Measurements from ENCODE around the gene MRTFB. TPM values are rescaled to one million over a fixed set of nuclear protein-coding genes. Genes with fewer than 3 reads are reported as not detected.

The MRTFB gene
- total RNA-seq, 3 donors from 2014 or later (not counting 1 experiment from before 2014, with no cell fraction given), result 12.8 to 22.8 (median 19.6) TPM

DNA sequence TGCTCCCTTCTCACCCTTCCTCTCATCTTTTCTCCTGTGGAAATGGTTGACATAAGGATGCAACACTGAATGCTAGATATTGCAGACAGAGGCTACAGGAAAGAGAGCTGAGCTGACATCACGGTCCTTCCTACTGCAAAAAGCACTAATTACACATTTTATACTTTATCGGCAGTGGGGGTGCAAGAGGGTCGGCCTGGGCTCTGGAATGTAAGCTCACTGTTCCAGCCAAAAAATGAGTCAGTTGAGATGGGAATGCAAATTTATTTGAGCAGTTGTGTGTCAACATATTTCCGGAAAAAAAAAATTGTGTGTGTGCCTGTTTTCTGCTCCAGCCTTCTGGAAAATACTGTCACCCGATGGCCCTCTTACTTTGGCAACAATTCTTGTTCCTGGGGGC lies 14.1 kb upstream of the MRTFB start:
- H3K36me3 ChIP-seq (ENCODE audit: control insufficient read depth, insufficient read depth, low read length), result no peaks in the 10 kb centered on the region
- H3K9me3 ChIP-seq (ENCODE audit: control insufficient read depth, insufficient read depth, low read length), result no peaks in the 10 kb centered on the region
- DNase-seq (no peak), ATAC-seq (no peak)
- H3K4me3 ChIP-seq (ENCODE audit: low read length), result no peak overlapping the region
- intact Hi-C loops (cut with micrococcal nuclease), result no loop called here
- TF ChIP-seq, protein P1, sequence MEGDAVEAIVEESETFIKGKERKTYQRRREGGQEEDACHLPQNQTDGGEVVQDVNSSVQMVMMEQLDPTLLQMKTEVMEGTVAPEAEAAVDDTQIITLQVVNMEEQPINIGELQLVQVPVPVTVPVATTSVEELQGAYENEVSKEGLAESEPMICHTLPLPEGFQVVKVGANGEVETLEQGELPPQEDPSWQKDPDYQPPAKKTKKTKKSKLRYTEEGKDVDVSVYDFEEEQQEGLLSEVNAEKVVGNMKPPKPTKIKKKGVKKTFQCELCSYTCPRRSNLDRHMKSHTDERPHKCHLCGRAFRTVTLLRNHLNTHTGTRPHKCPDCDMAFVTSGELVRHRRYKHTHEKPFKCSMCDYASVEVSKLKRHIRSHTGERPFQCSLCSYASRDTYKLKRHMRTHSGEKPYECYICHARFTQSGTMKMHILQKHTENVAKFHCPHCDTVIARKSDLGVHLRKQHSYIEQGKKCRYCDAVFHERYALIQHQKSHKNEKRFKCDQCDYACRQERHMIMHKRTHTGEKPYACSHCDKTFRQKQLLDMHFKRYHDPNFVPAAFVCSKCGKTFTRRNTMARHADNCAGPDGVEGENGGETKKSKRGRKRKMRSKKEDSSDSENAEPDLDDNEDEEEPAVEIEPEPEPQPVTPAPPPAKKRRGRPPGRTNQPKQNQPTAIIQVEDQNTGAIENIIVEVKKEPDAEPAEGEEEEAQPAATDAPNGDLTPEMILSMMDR (IDR thresholded peaks at IDR 0.05), result no peak
- Mint-ChIP-seq H3K9me3 (no peaks in the 10 kb centered on the region), H3K36me3 (no peaks in the 10 kb centered on the region), H3K27me3 (ENCODE audit: low read depth in 2 of 2) (peaks cover 13 to 20% of the 10 kb centered on the region in 2 donors), H3K4me1 (no peaks in the 10 kb centered on the region), H3K4me3 (no peak overlapping the region), H3K27ac (no peak overlapping the region)
- H3K4me1 ChIP-seq (ENCODE audit: control insufficient read depth, insufficient read depth, low read length), result no peaks in the 10 kb centered on the region
- no peak overlapping the region for H3K27ac ChIP-seq (ENCODE audit: low read length)
- 91% methylated on average over 4 of the region's 5 CpGs for WGBS (ENCODE audit: insufficient coverage)
- no peaks in the 10 kb centered on the region for H3K27me3 ChIP-seq (ENCODE audit: control insufficient read depth, insufficient read depth, low read length)

- intact Hi-C loops (cut with micrococcal nuclease), result no loop called here
- H3K27me3 Mint-ChIP-seq (ENCODE audit: low read depth in 2 of 2), result peaks cover 13 to 20% of the 10 kb centered on the region in 2 donors
Measured at GRCh38 chr16:14057878-14058382, 13.2 kb upstream of the MRTFB start.

DNA sequence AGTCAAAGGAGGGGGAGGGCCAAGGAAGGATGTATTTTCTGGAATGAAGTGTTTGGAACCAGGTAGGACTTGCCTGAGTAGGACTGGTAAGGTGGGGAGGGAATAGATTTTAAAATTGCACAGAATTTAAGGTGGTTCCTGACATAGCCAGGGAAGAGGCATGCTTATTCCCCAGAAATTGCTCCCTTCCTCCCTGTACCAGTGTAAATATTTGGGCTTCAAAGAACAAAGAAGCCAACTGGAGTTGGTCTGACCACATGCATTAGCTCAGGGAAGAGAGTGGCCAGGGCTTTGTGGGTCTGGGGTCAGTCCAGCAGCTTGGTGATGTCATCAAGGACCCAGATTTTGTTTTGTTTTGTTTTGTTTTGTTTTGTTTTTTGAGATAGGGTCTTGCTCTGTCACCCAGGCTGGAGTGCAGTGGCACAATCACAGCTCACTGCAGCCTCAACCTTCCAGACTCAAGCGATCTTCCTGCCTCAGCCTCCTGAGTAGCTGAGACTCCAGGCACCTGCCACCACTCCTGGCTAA lies 9.3 kb upstream of the MRTFB start:
- Histone ChIP-seq H3K4me1 (ENCODE audit: control insufficient read depth, insufficient read depth, low read length) (no peaks in the 10 kb centered on the region), H3K27ac (ENCODE audit: low read length) (no peak overlapping the region), H3K4me3 (ENCODE audit: low read length) (no peak overlapping the region), H3K9me3 (ENCODE audit: control insufficient read depth, insufficient read depth, low read length) (no peaks in the 10 kb centered on the region), H3K36me3 (ENCODE audit: control insufficient read depth, insufficient read depth, low read length) (no peaks in the 10 kb centered on the region), H3K27me3 (ENCODE audit: control insufficient read depth, insufficient read depth, low read length) (no peaks in the 10 kb centered on the region)
- no peaks in the 10 kb centered on the region for H3K9me3 Mint-ChIP-seq
- WGBS (ENCODE audit: insufficient coverage), result 100% methylated on average over 1 of the region's 1 CpG
- intact Hi-C loops (cut with micrococcal nuclease), result no loop called here
- ATAC-seq (no peak), DNase-seq (no peak)
- H3K4me1 Mint-ChIP-seq, result no peaks in the 10 kb centered on the region
- no peak overlapping the region for H3K4me3 Mint-ChIP-seq
- no peak overlapping the region for H3K27ac Mint-ChIP-seq
- peaks cover 10 to 13% of the 10 kb centered on the region in 2 donors for H3K27me3 Mint-ChIP-seq (ENCODE audit: low read depth in 2 of 2)
- TF ChIP-seq, protein P1 (IDR thresholded peaks at IDR 0.05), result no peak
- no peaks in the 10 kb centered on the region for H3K36me3 Mint-ChIP-seq

More at GRCh38 chr16:14057878-14058382, 13.2 kb upstream of the MRTFB start:
- H3K27ac Mint-ChIP-seq, result no peak overlapping the region
- no peaks in the 10 kb centered on the region for H3K9me3 ChIP-seq (ENCODE audit: control insufficient read depth, insufficient read depth, low read length)
- no peaks in the 10 kb centered on the region for H3K27me3 ChIP-seq (ENCODE audit: control insufficient read depth, insufficient read depth, low read length)
- H3K36me3 ChIP-seq (ENCODE audit: control insufficient read depth, insufficient read depth, low read length), result no peaks in the 10 kb centered on the region
- DNase-seq (no peak), ATAC-seq (no peak)
- no peak overlapping the region for H3K4me3 Mint-ChIP-seq
- H3K36me3 Mint-ChIP-seq, result no peaks in the 10 kb centered on the region
- H3K4me1 ChIP-seq (ENCODE audit: control insufficient read depth, insufficient read depth, low read length), result no peaks in the 10 kb centered on the region
- H3K4me1 Mint-ChIP-seq, result no peaks in the 10 kb centered on the region
- no peak overlapping the region for H3K27ac ChIP-seq (ENCODE audit: low read length)
- WGBS (ENCODE audit: insufficient coverage), result 80% methylated on average over 9 of the region's 10 CpGs
- no peaks in the 10 kb centered on the region for H3K9me3 Mint-ChIP-seq
- H3K4me3 ChIP-seq (ENCODE audit: low read length), result no peak overlapping the region
- TF ChIP-seq, protein P1 (IDR thresholded peaks at IDR 0.05), result no peak

- Mint-ChIP-seq H3K36me3 (no peaks in the 10 kb centered on the region), H3K9me3 (no peaks in the 10 kb centered on the region), H3K27ac (no peak overlapping the region), H3K27me3 (ENCODE audit: low read depth in 2 of 2) (peaks cover 8 to 9% of the 10 kb centered on the region in 2 donors), H3K4me1 (no peaks in the 10 kb centered on the region), H3K4me3 (no peak overlapping the region)
- TF ChIP-seq, protein P1 (IDR thresholded peaks at IDR 0.05), result no peak
- Histone ChIP-seq H3K4me3 (ENCODE audit: low read length) (no peak overlapping the region), H3K9me3 (ENCODE audit: control insufficient read depth, insufficient read depth, low read length) (no peaks in the 10 kb centered on the region), H3K27me3 (ENCODE audit: control insufficient read depth, insufficient read depth, low read length) (no peaks in the 10 kb centered on the region), H3K36me3 (ENCODE audit: control insufficient read depth, insufficient read depth, low read length) (no peaks in the 10 kb centered on the region), H3K4me1 (ENCODE audit: control insufficient read depth, insufficient read depth, low read length) (no peaks in the 10 kb centered on the region), H3K27ac (ENCODE audit: low read length) (no peak overlapping the region)
- intact Hi-C loops (cut with micrococcal nuclease), result no loop called here
- no peak for DNase-seq
- no peak for ATAC-seq
- 91% methylated on average over 7 of the region's 7 CpGs for WGBS (ENCODE audit: insufficient coverage)
Measured at GRCh38 chr16:14062261-14062660, 8.9 kb upstream of the MRTFB start.

Data from natural killer cell (primary cell).